ENCODE data around the gene OR7G1. TPM values are rescaled to one million over a fixed set of nuclear protein-coding genes. Genes with fewer than 3 reads are reported as not detected.

OR7G1 gene
- total RNA-seq, 1 donor from 2014 or later: not detected

DNA sequence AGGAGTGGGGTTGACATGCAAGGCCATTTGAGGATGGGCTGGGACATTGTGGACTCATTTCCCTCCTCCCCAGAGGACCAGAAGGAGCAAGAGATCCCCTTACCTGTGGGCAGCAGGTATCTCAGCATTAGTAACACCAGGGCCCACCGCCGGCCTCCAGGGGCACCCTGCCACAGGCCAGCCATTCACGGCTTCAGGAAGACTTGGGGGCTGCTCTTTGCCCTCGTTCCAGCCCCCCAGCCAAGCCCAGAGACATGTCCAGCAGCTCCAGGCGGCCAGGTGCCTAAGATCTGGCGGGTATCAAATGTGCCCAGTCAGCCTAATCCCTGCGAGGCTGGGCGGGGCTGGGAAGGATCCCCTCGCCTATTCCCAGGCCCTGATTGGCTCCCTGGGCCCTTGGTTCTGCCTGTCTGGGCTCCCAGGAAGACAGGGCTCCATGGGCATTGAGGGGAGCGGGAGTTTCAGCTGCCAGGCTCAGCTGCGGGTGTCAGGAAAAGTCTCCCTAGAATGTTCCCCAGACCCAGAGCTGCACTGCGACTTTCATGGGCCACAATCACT lies 50.0 kb downstream of the OR7G1 start:
- H3K4me3 ChIP-seq (ENCODE audit: low read depth, low read length): no peak overlapping the region
- TF ChIP-seq, protein P1, sequence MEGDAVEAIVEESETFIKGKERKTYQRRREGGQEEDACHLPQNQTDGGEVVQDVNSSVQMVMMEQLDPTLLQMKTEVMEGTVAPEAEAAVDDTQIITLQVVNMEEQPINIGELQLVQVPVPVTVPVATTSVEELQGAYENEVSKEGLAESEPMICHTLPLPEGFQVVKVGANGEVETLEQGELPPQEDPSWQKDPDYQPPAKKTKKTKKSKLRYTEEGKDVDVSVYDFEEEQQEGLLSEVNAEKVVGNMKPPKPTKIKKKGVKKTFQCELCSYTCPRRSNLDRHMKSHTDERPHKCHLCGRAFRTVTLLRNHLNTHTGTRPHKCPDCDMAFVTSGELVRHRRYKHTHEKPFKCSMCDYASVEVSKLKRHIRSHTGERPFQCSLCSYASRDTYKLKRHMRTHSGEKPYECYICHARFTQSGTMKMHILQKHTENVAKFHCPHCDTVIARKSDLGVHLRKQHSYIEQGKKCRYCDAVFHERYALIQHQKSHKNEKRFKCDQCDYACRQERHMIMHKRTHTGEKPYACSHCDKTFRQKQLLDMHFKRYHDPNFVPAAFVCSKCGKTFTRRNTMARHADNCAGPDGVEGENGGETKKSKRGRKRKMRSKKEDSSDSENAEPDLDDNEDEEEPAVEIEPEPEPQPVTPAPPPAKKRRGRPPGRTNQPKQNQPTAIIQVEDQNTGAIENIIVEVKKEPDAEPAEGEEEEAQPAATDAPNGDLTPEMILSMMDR (conservative IDR thresholded peaks at IDR 0.05; ENCODE audit: low read depth, low read length): no peak
- DNase-seq (ENCODE audit: low read depth): no peak

Other genes with a start within 250 kb of the OR7G1 start
- under 0.01 and 0.14 TPM in 2 replicates for gene MUC16, start 105.4 kb downstream of the OR7G1 start, total RNA-seq
- gene OR1M1, start 28.7 kb downstream of the OR7G1 start, total RNA-seq: not detected in 2 replicates
- gene OR7G2, start 8.3 kb downstream of the OR7G1 start, total RNA-seq: not detected in 2 replicates
- gene OR7G3, start 11.2 kb upstream of the OR7G1 start, total RNA-seq: not detected in 2 replicates
- 11.9 and 15.7 TPM in 2 replicates for gene ZNF317, start 24.6 kb upstream of the OR7G1 start, total RNA-seq
- gene OR7D2, start 63.2 kb upstream of the OR7G1 start, total RNA-seq: under 0.01 and 0.12 TPM in 2 replicates
- gene OR7D4, start 103.8 kb upstream of the OR7G1 start, total RNA-seq: not detected in 2 replicates
- gene OR7E24, start 135.2 kb upstream of the OR7G1 start, total RNA-seq: not detected in 2 replicates
- gene ZNF699, start 194.1 kb upstream of the OR7G1 start, total RNA-seq: 3.4 and 3.7 TPM in 2 replicates
- gene ZNF559, start 208.4 kb upstream of the OR7G1 start, total RNA-seq: 5.2 and 7.3 TPM in 2 replicates
- 0.92 and 1.2 TPM in 2 replicates for gene ZNF177, start 247.2 kb upstream of the OR7G1 start, total RNA-seq